Natural killer cell treated with Interleukin-12 subunit alpha and Interleukin-12 subunit beta and Interleukin-15 and Interleukin-18, amount 100 ng/mL, for 72 hours (primary cell): ENCODE data around the gene VPS13D. TPM values are rescaled to one million over a fixed set of nuclear protein-coding genes. Genes with fewer than 3 reads are reported as not detected.
A peak's percentile ranks its signal among the peaks of the same experiment; 100 is the strongest.
"Not testable (repeated sequence)": the region's sequence is repeated elsewhere in the genome, so short reads cannot be mapped to it uniquely, and the experiment has no call there.

Source experiments
- ATAC-seq, 2 donors: fragments of 150-1000 bp; cut with Tn5 transposase in 1 of 2; sonication (Bioruptor Pico), chemical (Tn5 transposase) in 1 of 2; 2 replicates each; pipeline ENCODE4 v1.10.0; 2021
- DNase-seq: peaks from one replicate; pipeline ENCODE4 v3.0.0; 2022; ENCODE audit warnings: low spot score
- H3K27ac Mint-ChIP-seq, 2 donors: 1 replicate in 1 of 2; 2 replicates in 1 of 2; pipeline ENCODE4 v1.8.0; 2022; ENCODE audit warnings: mixed read lengths in 2 of 2, mild to moderate bottlenecking in 1 of 2, moderate library complexity in 1 of 2
- H3K27me3 Mint-ChIP-seq, 2 donors: 1 replicate in 1 of 2; 2 replicates in 1 of 2; pipeline ENCODE4 v1.8.0; 2022; ENCODE audit warnings: mixed read lengths in 2 of 2
- H3K36me3 Mint-ChIP-seq: one replicate; pipeline ENCODE4 v1.8.0; 2022; ENCODE audit warnings: mixed read lengths
- H3K4me1 Mint-ChIP-seq, 2 donors: 1 replicate in 1 of 2; 2 replicates in 1 of 2; pipeline ENCODE4 v1.8.0; 2022; ENCODE audit warnings: low read depth in 2 of 2, mixed read lengths in 2 of 2, mild to moderate bottlenecking in 1 of 2
- H3K4me3 Mint-ChIP-seq: one replicate; pipeline ENCODE4 v1.8.0; 2022; ENCODE audit warnings: mixed read lengths
- H3K9me3 Mint-ChIP-seq: 2 replicates; pipeline ENCODE4 v1.8.0; 2022; ENCODE audit warnings: mixed read lengths
- total RNA-seq, 2 donors: library from RNA; stranded (reverse); gene quantifications; one replicate each; pipeline ENCODE4 v1.2.3, GENCODE V29; 2022

VPS13D gene
- total RNA-seq, 2 donors from 2014 or later = 41.8 to 71.7 TPM

DNA sequence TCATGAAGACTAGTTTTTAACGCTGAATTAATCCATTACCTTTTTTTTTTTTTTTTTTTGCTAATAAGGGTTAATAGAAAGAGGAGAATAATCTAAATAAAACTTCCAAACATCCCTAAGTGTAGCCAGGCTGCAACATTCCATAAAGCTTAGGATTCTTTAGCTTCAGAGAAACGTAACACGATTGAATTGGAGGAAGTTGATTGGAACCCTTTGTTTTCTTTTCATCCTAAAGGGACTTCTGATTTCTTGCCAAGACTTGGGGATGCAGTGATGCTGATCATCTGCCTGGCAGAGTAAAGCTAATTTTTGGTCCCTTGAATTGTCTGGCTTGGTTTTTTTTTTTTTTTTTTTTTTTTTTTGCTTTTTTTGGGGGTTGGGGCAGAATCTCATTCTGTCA lies 142.9 kb downstream of the VPS13D start:
- Mint-ChIP-seq H3K9me3 (no peaks in the 10 kb centered on the region), H3K27ac (no peak overlapping the region), H3K27me3 (no peaks in the 10 kb centered on the region), H3K4me3 (no peak overlapping the region), H3K4me1 (peaks cover 0 to 6% of the 10 kb centered on the region in 2 donors), H3K36me3 (peaks cover 13% of the 10 kb centered on the region)
- no peak for ATAC-seq
- no peak for DNase-seq

DNA sequence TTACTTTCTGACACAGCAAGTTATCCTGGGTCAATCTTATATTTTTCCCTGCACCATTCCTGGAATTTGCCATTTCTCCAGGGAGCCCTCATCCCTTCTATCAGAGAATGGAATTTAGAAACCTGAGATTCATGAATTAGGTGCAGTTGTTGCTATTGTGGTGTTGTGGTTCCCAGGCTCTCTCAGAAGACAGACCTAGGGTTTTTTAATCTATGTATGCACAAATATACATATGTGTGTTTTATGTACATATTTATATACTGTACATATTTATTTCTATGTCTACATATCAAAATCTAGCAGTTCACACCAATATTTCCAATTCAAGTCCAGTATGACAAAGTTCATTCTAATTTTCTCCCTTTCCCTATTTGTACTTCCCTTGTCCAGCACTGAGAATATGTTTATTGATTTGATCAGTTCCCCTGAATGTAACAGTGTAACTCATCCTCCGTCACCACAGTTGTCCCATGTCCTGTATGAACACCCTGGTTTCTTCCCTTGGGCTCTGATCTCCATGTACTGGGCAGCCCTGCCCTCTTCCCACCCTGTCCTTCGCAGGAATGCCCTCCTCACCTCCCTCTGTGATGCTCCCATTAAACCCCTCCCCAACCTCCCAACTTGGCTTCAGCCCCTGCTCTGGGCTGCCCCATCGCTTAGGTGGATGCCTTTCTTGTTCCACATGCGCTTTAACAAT lies 145.5 kb downstream of the VPS13D start:
- H3K36me3 Mint-ChIP-seq = peaks cover 4% of the 10 kb centered on the region
- H3K27ac Mint-ChIP-seq = no peak overlapping the region

DNA sequence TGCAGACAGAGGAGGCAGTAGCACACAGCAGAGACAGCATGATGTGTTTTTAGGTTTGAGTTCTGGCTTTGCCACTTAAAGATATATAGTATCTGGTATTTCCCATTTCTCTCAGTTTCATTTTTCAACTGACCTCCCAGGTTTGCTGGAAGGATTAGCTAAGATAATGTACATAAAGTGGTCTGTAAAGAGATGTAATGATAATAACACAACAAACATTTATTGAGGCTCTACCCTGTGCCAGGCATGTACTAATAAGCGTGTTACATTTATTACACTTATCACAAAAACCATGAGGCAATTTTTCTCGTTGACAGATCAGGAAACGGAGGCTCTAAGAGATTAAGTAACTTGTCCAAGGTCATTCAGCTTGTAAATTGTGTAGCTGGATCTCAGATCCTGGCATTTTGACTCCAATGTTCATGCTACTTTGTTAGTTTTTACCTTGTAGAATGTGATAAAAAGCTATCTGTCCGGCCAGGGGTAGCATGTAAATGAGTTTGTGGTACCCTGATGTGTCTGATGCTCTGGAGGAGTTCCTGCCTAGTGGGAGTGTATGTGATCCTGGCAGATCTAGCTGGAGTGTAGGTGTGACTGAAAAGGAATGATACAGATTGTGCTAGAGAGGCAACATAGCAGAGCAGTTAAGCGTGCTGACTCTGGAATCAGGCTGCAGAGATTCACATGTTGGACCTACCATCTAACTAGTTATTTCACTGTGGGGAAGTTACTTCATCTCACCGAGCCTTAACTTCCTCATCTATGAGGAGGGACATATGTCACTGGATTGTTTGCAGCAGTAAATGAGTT lies 146.6 kb downstream of the VPS13D start:
- Mint-ChIP-seq H3K4me1 (peaks cover 0 to 6% of the 10 kb centered on the region in 2 donors), H3K27me3 (no peaks in the 10 kb centered on the region), H3K27ac (peak overlapping the region in 1 of 2 donors; percentile 16), H3K9me3 (no peaks in the 10 kb centered on the region), H3K4me3 (no peak overlapping the region), H3K36me3 (peaks cover 4% of the 10 kb centered on the region)
- ATAC-seq = no peak
- DNase-seq = no peak

More for the DNA sequence above, 145.5 kb downstream of the VPS13D start:
- no peaks in the 10 kb centered on the region for H3K27me3 Mint-ChIP-seq
- peaks cover 0 to 6% of the 10 kb centered on the region in 2 donors for H3K4me1 Mint-ChIP-seq
- ATAC-seq (no peak), DNase-seq (no peak)
- H3K9me3 Mint-ChIP-seq = no peaks in the 10 kb centered on the region
- H3K4me3 Mint-ChIP-seq = no peak overlapping the region

DNA sequence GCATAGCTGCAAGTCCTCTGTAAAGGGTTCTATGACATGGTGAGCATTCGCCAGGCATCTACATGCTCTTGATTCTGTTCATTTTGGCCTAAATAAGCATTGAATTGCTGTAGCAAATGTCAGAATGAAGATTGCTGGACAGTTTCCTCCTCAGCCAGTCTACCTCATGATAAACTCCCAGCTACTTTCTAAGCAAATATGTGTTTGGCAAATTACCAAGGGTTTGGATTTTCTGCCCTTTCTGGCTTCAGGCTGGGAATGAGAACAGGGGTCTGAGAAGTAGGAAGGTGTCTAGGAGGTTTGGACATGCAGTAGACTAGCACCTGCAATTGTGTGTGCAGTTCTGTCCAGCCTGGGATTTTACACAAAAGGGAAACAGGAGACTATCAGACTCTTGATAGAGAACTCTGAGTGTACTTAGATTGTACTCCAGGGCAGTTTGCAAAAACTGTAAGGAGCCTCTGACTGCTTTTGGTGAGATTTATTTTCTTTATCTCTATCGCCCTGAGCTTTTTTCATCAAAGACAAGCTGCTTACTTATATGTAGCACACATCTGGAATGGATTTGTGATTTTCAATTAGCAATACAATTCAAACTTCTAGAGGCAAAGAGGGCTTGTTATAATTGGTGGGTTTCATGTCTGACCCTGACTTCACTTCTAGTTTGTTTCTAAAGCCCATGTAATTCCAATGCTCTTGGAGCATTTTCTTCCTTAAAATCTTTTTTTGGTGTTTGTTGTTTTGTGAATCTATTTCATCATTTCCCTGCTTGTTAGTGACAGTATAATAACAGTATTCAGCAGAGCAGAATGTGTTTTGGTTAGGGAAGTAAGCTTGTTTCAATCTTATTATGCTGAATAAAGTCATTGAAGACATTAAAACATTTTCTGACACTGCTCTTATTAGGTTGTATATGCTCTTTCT lies 150.8 kb downstream of the VPS13D start:
- no peak for DNase-seq
- Mint-ChIP-seq H3K4me3 (no peak overlapping the region), H3K27ac (peak overlapping the region in 1 of 2 donors; percentile 9), H3K9me3 (no peaks in the 10 kb centered on the region), H3K27me3 (no peaks in the 10 kb centered on the region), H3K36me3 (peaks cover 32% of the 10 kb centered on the region), H3K4me1 (peaks cover 12 to 25% of the 10 kb centered on the region in 2 donors)
- ATAC-seq = no peak

DNA sequence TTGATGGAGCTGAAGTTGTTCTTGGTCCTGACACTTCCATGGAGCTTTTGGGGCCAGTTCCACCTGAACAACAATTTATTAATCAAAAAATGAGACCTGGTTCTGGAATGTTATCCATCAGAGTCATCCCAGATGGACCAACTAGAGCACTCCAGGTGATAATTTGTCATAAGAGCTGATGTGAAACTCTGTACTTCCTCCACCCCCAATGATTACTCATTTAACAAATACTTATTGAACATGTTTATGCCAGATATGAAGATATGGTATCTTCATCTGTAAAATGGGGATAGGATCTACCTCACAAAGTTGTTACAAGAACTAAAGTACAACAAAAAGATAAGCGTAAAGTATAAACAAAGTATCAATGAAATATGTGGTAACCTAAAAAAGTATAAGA lies 153.2 kb downstream of the VPS13D start:
- Mint-ChIP-seq H3K27me3 (no peaks in the 10 kb centered on the region), H3K4me1 (peaks cover 6 to 35% of the 10 kb centered on the region in 2 donors), H3K9me3 (peaks cover 16% of the 10 kb centered on the region), H3K36me3 (peaks cover 57% of the 10 kb centered on the region), H3K27ac (peak overlapping the region in 1 of 2 donors; percentile 44), H3K4me3 (no peak overlapping the region)
- no peak for ATAC-seq
- no peak for DNase-seq

DNA sequence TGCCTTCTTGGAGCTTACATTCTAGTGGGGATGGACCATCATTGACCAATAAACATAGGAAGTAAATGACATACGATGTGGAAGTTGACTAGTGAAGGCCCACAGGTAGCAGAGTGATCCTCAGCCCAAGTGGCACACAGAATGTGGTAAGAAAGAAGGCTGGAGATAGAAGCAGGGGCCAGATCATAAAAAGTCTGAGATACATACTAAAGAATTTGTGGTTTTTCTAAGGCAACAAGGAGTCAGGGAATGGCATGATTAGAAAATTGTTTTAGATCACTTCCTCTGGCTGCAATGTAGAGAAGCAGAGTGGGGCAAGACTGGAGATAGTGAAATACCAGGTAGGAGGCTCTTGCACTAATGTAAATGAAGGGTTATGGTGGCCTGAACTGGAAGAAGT lies 154.0 kb downstream of the VPS13D start:
- H3K27me3 Mint-ChIP-seq = no peaks in the 10 kb centered on the region
- peaks cover 64% of the 10 kb centered on the region for H3K36me3 Mint-ChIP-seq
- ATAC-seq (no peak), DNase-seq (no peak)
- H3K4me3 Mint-ChIP-seq = peak overlapping the region; percentile 6
- peaks cover 6 to 35% of the 10 kb centered on the region in 2 donors for H3K4me1 Mint-ChIP-seq
- peaks cover 16% of the 10 kb centered on the region for H3K9me3 Mint-ChIP-seq
- no peak overlapping the region for H3K27ac Mint-ChIP-seq

DNA sequence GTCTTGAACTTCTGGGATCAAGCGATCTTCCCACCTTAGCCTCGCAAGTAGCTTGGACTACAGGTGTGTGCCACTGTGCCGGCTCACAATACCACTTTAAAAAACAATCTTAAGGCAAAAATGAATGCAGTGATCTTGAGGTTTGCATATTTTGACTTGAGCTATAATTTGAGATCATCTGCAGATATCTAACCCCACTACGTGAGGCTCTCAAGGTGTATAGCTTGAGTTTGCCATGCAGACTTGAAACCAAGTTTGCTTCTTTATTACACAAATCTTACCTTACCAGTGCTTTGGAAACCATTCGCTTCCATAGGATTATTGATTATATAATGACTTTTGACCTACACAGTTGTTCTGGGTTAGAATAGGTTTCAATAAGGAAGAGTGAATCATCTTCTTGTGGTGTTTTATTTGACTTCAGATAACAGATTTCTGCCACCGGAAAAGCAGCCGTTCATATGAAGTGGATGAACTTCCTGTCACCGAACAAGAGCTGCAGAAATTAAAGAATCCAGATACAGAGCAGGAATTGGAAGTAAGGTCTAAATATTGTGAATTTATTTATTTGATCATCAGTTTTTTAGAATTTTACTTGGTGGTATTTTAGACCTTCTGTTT lies 155.1 kb downstream of the VPS13D start:
- ATAC-seq (no peak), DNase-seq (no peak)
- no peaks in the 10 kb centered on the region for H3K27me3 Mint-ChIP-seq
- no peak overlapping the region for H3K27ac Mint-ChIP-seq
- H3K4me1 Mint-ChIP-seq = peaks cover 6 to 35% of the 10 kb centered on the region in 2 donors
- peaks cover 66% of the 10 kb centered on the region for H3K36me3 Mint-ChIP-seq
- peaks cover 16% of the 10 kb centered on the region for H3K9me3 Mint-ChIP-seq
- peak overlapping the region; percentile 51 for H3K4me3 Mint-ChIP-seq

DNA sequence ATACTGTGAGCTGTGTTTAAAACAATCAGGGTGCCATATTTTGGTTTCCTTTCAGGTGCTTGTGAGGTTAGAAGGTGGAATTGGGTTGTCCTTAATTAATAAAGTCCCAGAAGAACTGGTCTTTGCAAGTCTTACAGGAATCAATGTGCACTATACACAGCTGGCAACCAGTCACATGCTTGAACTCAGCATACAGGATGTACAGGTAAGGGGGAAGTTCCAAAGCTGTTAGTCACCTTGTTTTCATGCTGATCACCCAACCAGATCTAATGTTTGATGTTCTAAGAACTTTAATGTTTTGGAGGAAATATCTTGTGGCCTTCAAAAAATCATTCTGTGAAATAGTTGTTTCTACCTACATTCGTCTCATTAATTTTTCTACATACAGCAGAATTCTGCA lies 156.3 kb downstream of the VPS13D start:
- peaks cover 16% of the 10 kb centered on the region for H3K9me3 Mint-ChIP-seq
- H3K4me3 Mint-ChIP-seq = no peak overlapping the region
- DNase-seq (no peak), ATAC-seq (no peak)
- H3K36me3 Mint-ChIP-seq = peaks cover 66% of the 10 kb centered on the region
- H3K27ac Mint-ChIP-seq = no peak overlapping the region
- peaks cover 10 to 35% of the 10 kb centered on the region in 2 donors for H3K4me1 Mint-ChIP-seq
- H3K27me3 Mint-ChIP-seq = no peaks in the 10 kb centered on the region

DNA sequence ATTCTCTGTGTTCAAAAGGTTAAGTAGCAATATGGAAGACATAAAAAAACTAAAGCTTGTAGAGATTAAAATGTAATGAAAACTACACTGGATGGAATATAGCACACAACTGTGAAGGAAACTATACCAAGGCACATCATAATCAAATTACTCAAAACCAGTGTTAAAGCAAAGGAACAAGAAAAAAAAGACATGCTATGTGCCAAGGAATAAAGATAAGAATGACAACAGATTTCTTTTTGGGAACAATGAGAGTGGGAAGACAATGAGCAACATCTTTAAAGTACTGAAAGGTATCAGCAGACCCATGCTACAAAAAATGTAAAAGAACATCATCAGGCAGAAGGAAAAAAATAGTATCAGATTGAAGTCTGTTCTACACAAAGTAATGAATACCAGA lies 157.8 kb downstream of the VPS13D start:
- ATAC-seq (no peak), DNase-seq (no peak)
- no peaks in the 10 kb centered on the region for H3K27me3 Mint-ChIP-seq
- no peak overlapping the region for H3K27ac Mint-ChIP-seq
- H3K9me3 Mint-ChIP-seq = peaks cover 16% of the 10 kb centered on the region
- peaks cover 61% of the 10 kb centered on the region for H3K36me3 Mint-ChIP-seq
- H3K4me1 Mint-ChIP-seq = peaks cover 10 to 35% of the 10 kb centered on the region in 2 donors
- H3K4me3 Mint-ChIP-seq = no peak overlapping the region

DNA sequence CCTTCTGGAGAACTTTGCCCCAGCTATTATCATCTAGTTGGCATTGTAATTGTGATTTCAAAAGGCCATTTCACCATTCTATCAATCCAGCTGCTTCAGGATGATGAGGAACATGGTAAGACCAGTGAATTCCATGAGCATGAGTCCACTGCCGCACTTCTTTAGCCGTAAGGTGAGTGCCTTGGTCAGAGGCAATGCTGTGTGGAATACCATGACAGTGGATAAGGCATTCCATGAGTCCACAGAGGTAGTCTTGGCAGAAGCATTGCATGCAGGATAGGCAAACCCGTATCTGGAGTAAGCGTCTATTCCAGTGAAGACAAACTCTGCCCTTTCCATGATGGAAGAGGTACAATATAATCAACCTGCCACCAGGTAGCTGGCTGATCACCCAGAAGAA lies 160.5 kb downstream of the VPS13D start:
- not testable (repeated sequence) for H3K27ac Mint-ChIP-seq, ATAC-seq, H3K27me3 Mint-ChIP-seq, H3K4me3 Mint-ChIP-seq, DNase-seq
- H3K36me3 Mint-ChIP-seq = peaks cover 37% of the 10 kb centered on the region
- H3K9me3 Mint-ChIP-seq = peaks cover 16% of the 10 kb centered on the region
- H3K4me1 Mint-ChIP-seq = peaks cover 9 to 13% of the 10 kb centered on the region in 2 donors

DNA sequence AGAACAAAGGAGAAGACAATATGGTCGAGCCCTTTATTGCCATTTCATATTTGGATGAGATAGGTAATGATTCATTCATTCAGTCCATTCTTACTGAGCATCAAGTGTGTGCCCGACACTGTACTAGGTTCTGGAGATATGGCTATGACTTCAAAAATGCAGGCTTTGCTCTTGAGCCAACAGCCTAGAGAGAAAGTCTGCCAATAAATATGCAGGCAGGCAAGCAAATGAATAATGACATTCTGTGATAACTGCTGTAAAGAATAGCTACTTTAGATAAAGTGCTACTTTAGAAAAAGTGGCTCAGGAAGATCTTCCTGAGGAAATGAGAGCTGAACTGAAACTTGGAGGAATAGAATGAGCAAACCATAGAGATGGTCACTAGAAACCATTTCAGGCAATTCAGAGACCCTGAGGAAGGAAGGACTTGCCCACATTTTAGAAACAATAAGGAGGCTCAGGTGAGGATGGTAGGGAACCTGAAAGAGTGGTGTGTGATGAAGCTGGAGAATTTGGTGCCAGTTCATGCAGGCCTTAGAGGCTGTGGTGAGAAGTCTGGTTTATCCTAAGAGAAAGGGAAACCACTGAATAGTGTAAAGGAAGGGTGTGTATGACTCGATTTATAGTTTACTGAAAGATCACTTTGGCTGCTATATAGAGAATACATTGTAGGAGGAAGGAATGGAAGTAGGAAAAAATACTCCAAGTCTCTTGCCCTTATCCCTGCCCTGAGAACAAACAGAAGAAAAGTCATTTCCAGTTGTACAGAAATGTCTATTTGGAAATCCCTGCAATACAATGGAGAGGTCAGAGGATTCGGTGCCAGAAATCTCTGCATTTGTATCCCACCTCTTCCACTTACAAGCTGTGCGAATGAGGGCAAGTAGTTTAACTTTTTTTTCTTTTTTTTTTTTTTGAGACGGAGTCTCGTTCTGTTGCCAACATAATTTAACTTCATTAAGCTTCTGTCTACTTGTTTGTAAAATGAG lies 167.9 kb downstream of the VPS13D start:
- H3K9me3 Mint-ChIP-seq = no peaks in the 10 kb centered on the region
- DNase-seq (no peak), ATAC-seq (peak in 1 of 2 donors; percentile 48)
- H3K27ac Mint-ChIP-seq = peak overlapping the region; percentile 9 to 67
- H3K36me3 Mint-ChIP-seq = no peaks in the 10 kb centered on the region
- H3K4me3 Mint-ChIP-seq = no peak overlapping the region
- H3K4me1 Mint-ChIP-seq = peaks cover 15 to 21% of the 10 kb centered on the region in 2 donors
- no peaks in the 10 kb centered on the region for H3K27me3 Mint-ChIP-seq

DNA sequence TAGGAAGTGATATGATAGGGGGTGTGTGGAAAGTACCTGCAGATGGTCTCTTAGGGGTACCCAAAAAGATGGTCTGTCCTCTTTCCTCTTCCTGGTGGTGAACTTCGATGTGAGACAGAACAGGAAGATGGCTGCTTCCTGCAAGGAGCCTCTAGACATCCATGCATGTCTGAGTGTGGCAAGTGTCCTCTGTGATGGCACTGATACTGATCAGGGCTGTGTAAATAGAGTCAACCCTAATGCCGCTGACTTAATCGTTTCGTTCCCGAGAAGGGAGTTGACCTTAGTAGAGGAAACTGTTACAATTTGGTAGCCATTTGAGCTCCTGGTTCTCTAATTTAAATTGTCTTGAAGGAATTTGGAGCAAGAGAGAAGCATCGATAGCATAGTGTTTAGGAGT lies 168.6 kb downstream of the VPS13D start:
- no peak for ATAC-seq
- no peaks in the 10 kb centered on the region for H3K27me3 Mint-ChIP-seq
- peaks cover 3% of the 10 kb centered on the region for H3K36me3 Mint-ChIP-seq
- H3K4me3 Mint-ChIP-seq = no peak overlapping the region
- DNase-seq = no peak
- H3K27ac Mint-ChIP-seq = peak overlapping the region; percentile 9 to 67
- no peaks in the 10 kb centered on the region for H3K9me3 Mint-ChIP-seq
- peaks cover 15 to 21% of the 10 kb centered on the region in 2 donors for H3K4me1 Mint-ChIP-seq
